ENCODE measurements around the gene PTPRA.
A peak's percentile ranks its signal among the peaks of the same experiment; 100 is the strongest.
"Not testable (repeated sequence)": the region's sequence is repeated elsewhere in the genome, so short reads cannot be mapped to it uniquely, and the experiment has no call there.

Gene PTPRA

GRCh38 chr20:2883726-2884637 lies 10.7 kb downstream of the PTPRA start:
- in situ Hi-C loops (cut with HindIII; ENCODE audit: low pct_unique_long_range_greater_than_20kb, low sequenced_read_pairs): no loop called here
- DNase-seq (ENCODE audit: low read depth in 1 of 2, low spot score in 1 of 2): no peak
- no peak for TF ChIP-seq JUND (IDR thresholded peaks at IDR 0.05; ENCODE audit: low read depth)

GRCh38 chr20:2887715-2888114 lies 14.4 kb downstream of the PTPRA start:
- DNase-seq (ENCODE audit: low read depth in 1 of 2, low spot score in 1 of 2): no peak
- no peak for TF ChIP-seq JUND (IDR thresholded peaks at IDR 0.05; ENCODE audit: low read depth)
- in situ Hi-C loops (cut with HindIII; ENCODE audit: low pct_unique_long_range_greater_than_20kb, low sequenced_read_pairs): no loop called here

- DNase-seq (ENCODE audit: low read depth in 1 of 2, low spot score in 1 of 2): no peak
- in situ Hi-C loops (cut with HindIII; ENCODE audit: low pct_unique_long_range_greater_than_20kb, low sequenced_read_pairs): no loop called here
- TF ChIP-seq JUND (IDR thresholded peaks at IDR 0.05; ENCODE audit: low read depth): no peak
Observed at GRCh38 chr20:2888224-2888955, 15.1 kb downstream of the PTPRA start.

DNA sequence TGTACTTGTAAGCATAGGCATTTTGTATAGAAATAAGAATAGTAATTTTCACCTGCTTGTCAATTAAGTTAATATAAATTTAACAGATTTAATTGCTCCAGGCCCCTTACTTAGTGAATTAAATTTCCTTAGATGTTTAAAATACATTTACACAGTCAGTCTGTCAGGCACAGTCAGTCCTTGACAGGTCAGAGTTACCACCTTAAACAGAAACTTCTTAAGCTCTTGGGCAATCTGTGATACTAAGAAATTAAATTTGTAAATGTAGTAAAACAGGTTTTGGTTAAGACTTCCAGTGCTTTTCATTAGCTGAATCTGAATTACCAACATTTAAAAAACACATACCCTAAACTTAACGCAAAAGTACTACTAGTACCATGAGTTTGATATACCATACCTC lies 15.9 kb downstream of the PTPRA start:
- in situ Hi-C loops (cut with HindIII; ENCODE audit: low pct_unique_long_range_greater_than_20kb, low sequenced_read_pairs): no loop called here
- no peak for TF ChIP-seq JUND (IDR thresholded peaks at IDR 0.05; ENCODE audit: low read depth)
- no peak for DNase-seq (ENCODE audit: low read depth in 1 of 2, low spot score in 1 of 2)

GRCh38 chr20:2889797-2890196 lies 16.5 kb downstream of the PTPRA start:
- TF ChIP-seq JUND (IDR thresholded peaks at IDR 0.05; ENCODE audit: low read depth): no peak
- no peak for DNase-seq (ENCODE audit: low read depth in 1 of 2, low spot score in 1 of 2)
- in situ Hi-C loops (cut with HindIII; ENCODE audit: low pct_unique_long_range_greater_than_20kb, low sequenced_read_pairs): no loop called here

- DNase-seq (ENCODE audit: low read depth in 1 of 2, low spot score in 1 of 2): peak in 1 of 2 experiments; percentile 28
- TF ChIP-seq JUND (IDR thresholded peaks at IDR 0.05; ENCODE audit: low read depth): no peak
- in situ Hi-C loops (cut with HindIII; ENCODE audit: low pct_unique_long_range_greater_than_20kb, low sequenced_read_pairs): no loop called here
Observed at GRCh38 chr20:2890742-2891141, 17.5 kb downstream of the PTPRA start.

GRCh38 chr20:2891343-2891742 lies 18.1 kb downstream of the PTPRA start:
- in situ Hi-C loops (cut with HindIII; ENCODE audit: low pct_unique_long_range_greater_than_20kb, low sequenced_read_pairs): no loop called here

GRCh38 chr20:2892376-2892775 lies 19.1 kb downstream of the PTPRA start:
- no peak for DNase-seq (ENCODE audit: low read depth in 1 of 2, low spot score in 1 of 2)
- in situ Hi-C loops (cut with HindIII; ENCODE audit: low pct_unique_long_range_greater_than_20kb, low sequenced_read_pairs): no loop called here
- no peak for TF ChIP-seq JUND (IDR thresholded peaks at IDR 0.05; ENCODE audit: low read depth)

More at GRCh38 chr20:2891343-2891742, 18.1 kb downstream of the PTPRA start:
- TF ChIP-seq JUND (IDR thresholded peaks at IDR 0.05; ENCODE audit: low read depth): no peak
- DNase-seq (ENCODE audit: low read depth in 1 of 2, low spot score in 1 of 2): no peak

DNA sequence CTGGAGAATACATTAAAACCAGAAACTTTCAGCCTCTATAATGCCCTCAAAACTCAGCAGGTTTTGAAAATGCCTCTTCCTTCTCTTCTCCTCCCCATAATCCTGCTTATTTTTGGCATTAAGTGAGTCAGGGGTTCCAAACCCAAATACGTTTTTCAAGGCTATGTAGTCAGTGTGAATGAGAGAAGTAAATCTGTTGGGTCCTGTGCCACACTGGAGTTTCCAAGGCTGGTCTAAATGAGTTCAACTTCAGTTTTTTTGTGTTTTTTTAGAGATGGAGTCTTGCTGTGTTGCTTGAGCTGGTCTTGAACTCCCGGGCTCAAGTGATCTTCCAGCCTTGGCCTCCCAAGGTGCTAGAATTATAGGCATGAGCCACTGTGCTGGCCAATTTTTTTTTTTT lies 20.9 kb downstream of the PTPRA start:
- no peak for TF ChIP-seq JUND (IDR thresholded peaks at IDR 0.05; ENCODE audit: low read depth)
- in situ Hi-C loops (cut with HindIII; ENCODE audit: low pct_unique_long_range_greater_than_20kb, low sequenced_read_pairs): no loop called here
- no peak for DNase-seq (ENCODE audit: low read depth in 1 of 2, low spot score in 1 of 2)

GRCh38 chr20:2895154-2895553 lies 21.9 kb downstream of the PTPRA start:
- in situ Hi-C loops (cut with HindIII; ENCODE audit: low pct_unique_long_range_greater_than_20kb, low sequenced_read_pairs); DNase-seq (ENCODE audit: low read depth in 1 of 2, low spot score in 1 of 2): not testable (repeated sequence)

DNA sequence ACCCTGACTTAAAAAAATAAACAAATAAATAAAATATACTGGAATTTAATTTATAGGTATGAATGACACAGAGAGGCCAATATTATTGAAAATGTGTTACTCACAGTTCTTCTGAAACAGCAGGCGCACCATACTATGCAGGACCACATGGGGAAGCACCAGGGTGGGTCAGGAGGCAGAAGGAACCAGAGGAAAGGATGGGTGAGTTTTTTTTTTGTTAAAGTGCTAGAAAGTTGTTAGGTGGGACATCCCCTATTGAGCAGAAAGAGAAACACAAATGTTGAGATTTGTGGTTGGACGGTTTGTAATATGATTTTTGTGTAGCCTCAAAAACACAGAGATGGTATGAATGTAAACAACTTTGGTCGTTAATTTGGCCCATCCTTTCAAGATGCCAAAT lies 26.0 kb downstream of the PTPRA start:
- no peak for TF ChIP-seq JUND (IDR thresholded peaks at IDR 0.05; ENCODE audit: low read depth)
- DNase-seq (ENCODE audit: low read depth in 1 of 2, low spot score in 1 of 2): no peak
- in situ Hi-C loops (cut with HindIII; ENCODE audit: low pct_unique_long_range_greater_than_20kb, low sequenced_read_pairs): no loop called here

GRCh38 chr20:2900845-2901592 lies 27.7 kb downstream of the PTPRA start:
- DNase-seq (ENCODE audit: low read depth in 1 of 2, low spot score in 1 of 2): no peak
- TF ChIP-seq JUND (IDR thresholded peaks at IDR 0.05; ENCODE audit: low read depth): no peak
- in situ Hi-C loops (cut with HindIII; ENCODE audit: low pct_unique_long_range_greater_than_20kb, low sequenced_read_pairs): no loop called here
